GM12873 (cell line): ENCODE results near the gene CCNY.

Experiments used
- TF ChIP-seq, protein P1 (sequence below): IDR thresholded peaks from 2 replicates; pipeline ENCODE4 v1.5.1; 2012; ENCODE audit warnings: low read depth, mild to moderate bottlenecking, moderate library complexity, low read length, control low read depth; ENCODE audit not compliant: insufficient read depth; ENCODE audit errors: missing control alignments

CCNY gene

DNA sequence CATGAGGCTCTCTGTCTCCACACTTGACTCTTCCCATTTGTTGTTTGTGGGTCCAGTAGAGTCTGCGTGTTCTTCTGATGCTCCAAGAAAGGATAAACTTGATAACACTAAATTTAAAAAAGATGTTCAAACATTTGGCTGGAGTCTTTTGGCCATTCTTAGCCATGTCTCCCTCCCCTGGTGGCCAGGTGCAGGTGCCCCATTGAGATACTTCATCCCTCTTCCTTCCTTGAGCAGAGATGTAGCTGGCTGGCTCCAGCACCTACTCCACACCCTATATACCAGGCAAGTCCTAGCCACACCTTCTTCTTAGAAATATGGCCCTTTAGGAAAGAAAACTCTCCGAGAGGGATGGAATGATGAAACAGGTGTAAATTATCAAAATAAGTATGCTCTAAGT is 165.6 kb downstream of the CCNY start:
- TF ChIP-seq, protein P1, sequence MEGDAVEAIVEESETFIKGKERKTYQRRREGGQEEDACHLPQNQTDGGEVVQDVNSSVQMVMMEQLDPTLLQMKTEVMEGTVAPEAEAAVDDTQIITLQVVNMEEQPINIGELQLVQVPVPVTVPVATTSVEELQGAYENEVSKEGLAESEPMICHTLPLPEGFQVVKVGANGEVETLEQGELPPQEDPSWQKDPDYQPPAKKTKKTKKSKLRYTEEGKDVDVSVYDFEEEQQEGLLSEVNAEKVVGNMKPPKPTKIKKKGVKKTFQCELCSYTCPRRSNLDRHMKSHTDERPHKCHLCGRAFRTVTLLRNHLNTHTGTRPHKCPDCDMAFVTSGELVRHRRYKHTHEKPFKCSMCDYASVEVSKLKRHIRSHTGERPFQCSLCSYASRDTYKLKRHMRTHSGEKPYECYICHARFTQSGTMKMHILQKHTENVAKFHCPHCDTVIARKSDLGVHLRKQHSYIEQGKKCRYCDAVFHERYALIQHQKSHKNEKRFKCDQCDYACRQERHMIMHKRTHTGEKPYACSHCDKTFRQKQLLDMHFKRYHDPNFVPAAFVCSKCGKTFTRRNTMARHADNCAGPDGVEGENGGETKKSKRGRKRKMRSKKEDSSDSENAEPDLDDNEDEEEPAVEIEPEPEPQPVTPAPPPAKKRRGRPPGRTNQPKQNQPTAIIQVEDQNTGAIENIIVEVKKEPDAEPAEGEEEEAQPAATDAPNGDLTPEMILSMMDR = peak; percentile 15

DNA sequence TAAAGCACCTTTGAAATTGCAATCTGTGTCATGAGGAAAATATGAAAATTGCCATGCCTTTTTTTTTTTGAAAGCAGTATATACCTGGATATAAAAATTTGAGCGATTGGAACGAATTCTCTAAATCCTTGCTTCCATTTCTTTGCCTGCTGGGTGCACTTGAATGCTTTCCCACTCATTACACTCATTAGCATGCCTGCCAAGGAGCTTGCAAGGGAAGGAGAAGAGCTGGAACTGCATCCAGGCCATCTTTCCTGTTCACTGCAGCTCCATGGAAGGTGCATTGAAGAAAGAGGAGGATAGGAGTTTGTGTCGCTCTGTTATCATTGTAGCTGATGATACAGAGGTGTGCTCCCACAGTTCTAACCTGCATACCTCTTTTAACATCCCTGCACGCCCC is 166.4 kb downstream of the CCNY start:
- TF ChIP-seq, protein P1 = no peak

DNA sequence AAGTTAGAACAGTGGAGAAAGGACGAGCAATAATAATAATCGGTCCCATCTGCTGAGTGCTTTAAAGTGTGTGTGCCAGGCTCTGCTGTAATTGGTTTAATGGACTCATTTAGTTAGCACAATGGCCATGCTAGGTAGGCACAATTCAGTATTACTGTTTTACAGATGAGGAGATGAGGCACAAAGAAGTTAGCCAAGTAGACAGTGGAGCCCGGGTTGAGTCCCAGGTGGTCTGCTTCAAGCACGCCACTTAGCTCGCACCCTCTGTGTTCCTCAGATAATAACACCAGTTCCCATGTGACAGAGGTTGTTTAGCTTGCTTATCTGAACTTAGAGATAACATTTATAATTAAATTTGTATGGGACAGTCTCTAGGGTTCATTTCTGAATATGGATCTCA is 167.3 kb downstream of the CCNY start:
- TF ChIP-seq, protein P1 = no peak

DNA sequence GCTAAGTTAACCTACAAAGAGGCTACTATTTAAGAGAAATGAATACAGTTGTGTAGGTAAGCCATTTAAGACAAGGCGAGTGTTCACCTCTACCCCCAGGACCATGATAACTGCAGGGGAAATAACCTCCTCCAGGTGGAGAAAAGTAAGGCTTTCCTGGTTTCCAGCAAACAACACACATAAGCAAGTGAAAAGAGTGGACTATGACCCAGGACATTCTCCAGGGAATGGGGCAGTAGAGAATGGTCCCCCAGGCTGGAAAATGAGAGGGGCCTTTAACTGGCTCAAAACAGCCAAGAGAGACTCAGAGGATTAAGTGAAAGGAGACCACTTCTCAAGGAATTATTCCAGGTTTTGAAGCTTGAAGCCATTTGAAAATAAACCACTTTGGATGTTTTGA is 167.8 kb downstream of the CCNY start:
- TF ChIP-seq, protein P1 = no peak

DNA sequence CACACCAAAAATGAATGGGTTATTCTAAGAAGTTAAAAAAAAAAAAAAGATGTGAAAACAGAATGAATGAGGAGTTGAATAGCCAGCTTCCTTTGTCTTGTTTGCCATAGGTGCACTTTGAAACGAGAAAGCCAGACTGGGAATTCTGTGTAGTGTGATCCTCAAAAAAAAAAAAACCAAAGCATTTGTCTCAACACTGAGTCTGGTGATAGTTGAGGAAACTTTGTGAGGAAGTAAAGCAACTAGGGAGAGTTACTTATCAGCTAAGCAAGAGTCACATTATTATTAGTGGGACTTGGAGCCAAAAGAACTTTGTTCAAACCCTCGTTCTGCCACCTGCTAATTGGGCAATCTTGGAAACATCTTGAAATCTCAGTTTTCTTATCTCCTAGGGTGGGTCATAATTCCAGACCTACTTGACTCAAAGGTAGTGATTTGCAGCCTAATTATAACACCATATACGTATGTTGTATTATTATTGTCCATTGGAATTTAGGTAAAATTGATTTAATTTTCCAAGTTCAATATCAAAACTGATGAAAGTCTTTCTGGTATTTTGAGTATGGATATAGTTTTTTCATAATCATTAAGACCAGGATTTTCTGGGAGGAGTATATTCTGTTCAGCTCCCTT is 169.0 kb downstream of the CCNY start:
- TF ChIP-seq, protein P1 = no peak

DNA sequence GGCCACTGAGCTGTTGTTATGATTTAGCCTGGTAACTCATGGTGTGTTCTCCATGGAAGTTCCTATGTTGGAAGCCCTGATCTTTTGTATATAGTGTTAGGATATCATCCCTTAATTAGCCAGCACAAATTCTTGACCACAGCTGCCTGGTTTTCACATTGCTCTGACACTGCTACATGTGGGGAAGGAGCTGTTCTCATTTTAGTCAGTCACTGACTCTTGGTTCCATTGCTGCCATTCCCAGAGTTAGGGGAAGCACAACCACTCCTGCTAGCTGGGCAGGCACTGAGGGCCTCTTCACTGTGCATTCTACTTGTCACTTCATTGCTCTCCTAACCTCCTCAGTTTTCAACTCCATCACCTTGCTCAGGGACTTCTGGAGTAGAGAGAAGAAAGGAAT is 170.4 kb downstream of the CCNY start:
- TF ChIP-seq, protein P1 = no peak

DNA sequence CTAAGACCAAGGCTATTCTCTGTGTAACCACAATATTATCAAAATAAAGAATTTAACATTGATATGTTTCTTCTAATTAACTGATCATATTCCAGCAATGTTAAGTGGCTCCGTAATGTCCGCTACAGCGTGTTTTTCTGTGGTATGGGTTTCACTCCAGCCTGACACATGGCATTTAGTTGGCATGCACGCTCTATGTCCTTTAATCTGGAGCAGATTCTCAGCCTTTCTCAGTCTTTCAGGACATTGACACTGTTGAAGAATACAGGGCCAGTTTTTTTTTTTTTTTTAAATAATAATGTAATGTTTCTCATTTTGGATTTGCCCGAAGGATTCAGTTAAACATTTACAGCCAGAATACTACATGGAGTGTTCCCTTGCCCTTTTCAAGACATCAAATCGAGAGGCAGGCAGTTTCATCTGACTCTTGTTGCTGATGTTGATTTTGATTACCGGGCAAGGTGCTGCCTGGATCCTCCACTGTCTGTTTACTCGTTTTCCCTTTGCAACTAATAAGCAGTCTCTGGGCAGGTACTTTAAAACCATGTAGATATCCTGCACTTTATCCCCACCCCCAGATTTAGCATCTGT is 171.3 kb downstream of the CCNY start:
- TF ChIP-seq, protein P1 = no peak
